NCI-H1694 treated with DMSO at 0.1 percent for 48 hours (cell line): ENCODE measurements around the gene KRTAP5-2.
"Not testable (repeated sequence)": the region's sequence is repeated elsewhere in the genome, so short reads cannot be mapped to it uniquely, and the experiment has no call there.

Source experiments
- DNase-seq: peaks from one replicate; lab custom pipeline; 2025; lab: John Stamatoyannopoulos, UW

Gene KRTAP5-2

DNA sequence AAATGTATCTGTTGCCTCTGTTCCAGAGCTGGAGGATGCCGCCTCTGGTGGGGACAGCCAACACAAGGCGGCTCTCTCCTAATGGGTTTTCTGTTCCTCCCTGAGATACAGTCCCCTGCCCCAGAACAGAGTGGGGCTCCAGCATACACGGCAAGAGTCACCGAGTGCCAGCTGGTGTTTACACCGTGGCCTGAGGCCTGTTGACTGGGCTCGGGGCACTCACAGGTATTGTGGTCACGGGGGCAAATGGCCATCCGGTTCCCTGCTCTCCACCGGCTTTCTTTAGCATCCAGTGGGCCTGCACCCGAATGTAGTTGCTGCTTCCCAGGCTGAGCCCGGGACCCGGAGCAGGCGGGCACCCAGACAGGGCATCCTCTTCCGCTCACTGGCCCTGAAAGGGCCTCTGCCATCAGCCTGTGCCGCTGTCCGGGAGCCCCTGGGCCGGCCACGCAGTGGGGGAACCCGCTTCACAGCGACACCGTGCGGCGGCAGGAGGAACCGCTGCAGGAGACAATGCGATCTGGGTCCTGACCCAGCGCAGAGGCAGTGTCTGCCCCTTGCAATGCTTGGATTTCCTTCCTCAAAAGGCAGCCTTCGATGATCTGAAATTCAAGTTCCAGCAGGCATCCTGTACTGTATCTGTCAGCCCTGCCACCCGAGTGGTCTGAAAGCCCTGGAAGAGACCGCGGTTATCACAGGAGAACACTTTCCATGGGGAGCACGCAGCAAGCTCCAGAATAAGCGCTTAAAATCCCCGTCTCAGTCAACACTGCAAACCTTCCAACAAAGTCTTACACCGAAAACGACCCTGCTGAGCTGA, 30.6 kb upstream of the KRTAP5-2 start:
- DNase-seq, result peak; percentile 8

GRCh38 chr11:1625541-1625940, 27.4 kb upstream of the KRTAP5-2 start:
- DNase-seq, result no peak

- DNase-seq, result no peak
Measured at GRCh38 chr11:1624621-1625020, 26.5 kb upstream of the KRTAP5-2 start.

GRCh38 chr11:1623716-1624115, 25.6 kb upstream of the KRTAP5-2 start:
- DNase-seq, result no peak

DNA sequence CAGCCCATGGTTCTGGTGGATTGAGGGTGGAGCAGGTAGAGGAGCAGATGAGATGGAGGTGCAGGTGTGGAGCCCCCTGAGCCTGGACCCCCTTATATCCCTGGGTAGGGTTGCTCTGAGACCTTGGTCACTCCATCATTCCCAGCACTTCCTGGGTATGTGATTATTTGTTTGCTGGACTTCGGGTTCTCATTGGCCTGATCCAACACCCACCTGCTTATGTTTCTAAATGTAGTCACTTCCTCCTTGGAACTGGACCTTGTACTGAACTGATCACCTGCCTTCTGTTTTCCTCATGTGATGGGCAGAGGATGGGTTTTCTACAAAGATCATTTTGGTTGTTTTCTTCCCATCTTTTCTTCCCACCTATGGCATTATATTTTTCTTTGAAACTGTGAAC, 24.0 kb upstream of the KRTAP5-2 start, which contains the start of gene KRTAP5-4:
Gene KRTAP5-4, minus strand, starts transcription at position 53 of the 400 bp plus-strand sequence. Its CDS starts 45 bp downstream, at position 8.
- no peak for DNase-seq

- no peak for DNase-seq
Measured at GRCh38 chr11:1619449-1619848, 21.4 kb upstream of the KRTAP5-2 start.

- DNase-seq, result no peak
Measured at GRCh38 chr11:1618231-1618630, 20.1 kb upstream of the KRTAP5-2 start.

DNA sequence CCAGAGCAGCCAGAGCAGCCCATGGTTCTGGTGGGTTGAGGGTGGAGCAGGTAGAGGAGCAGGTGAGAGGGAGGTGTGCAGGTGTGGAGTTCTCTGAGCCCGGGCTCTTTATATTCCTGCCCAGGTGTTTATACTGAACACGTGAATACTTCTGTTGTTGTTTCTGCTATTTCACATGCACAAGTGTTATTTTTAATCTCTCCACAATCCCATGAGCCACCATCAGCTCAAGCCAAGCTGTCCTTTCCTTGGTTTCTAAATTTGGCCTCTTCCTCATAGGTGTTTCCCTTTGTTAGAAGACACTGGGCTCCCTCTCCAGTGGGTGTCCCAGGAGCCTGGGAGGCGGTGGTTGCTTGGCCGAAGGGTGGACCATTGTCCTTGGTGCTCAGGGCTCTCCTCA, 10.3 kb upstream of the KRTAP5-2 start, which contains the start of gene KRTAP5-3:
Gene KRTAP5-3, minus strand, starts transcription at position 101 of the 400 bp plus-strand sequence. Its CDS starts 78 bp downstream, at position 23.
- DNase-seq, result no peak

DNA sequence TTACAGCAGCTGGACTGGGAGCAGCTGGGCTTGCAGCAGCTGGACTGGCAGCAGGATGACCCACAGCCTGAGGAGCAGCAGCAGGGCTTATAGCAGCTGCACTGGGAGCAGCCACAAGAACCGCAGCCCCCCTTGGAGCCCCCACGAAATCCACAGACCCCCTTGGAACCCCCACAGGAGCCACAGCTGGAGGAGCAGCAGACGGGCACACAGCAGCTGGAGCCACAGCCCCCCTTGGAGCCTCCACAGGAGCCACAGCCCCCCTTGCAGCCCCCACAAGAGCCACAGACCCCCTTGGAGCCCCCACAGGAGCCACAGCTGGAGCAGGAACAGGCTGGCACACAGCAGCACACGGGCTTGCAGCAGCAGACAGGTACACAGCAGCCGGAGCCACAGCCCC, 9.8 kb upstream of the KRTAP5-2 start:
- DNase-seq, result not testable (repeated sequence)

- DNase-seq, result not testable (repeated sequence)
Measured at GRCh38 chr11:1607156-1607845, 9.2 kb upstream of the KRTAP5-2 start.

DNA sequence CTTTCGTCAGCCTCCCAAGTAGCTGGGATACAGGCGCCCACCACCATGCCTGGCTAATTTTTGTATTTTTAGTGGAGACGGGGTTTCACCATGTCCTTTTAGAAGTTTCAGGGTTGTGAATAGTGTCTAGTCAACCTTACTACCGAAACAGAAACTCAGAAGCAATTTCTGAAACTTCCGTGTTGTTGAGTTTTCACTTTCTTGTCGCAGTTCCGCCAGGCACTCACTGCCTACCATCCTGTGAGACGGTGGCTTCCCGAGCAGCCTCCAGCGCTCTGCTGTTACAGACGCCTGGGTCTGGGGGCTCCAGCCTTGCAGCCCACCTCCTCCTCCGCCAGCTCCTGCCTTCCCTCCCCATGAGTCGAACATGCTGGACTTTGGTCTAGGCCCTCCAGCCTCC, 7.8 kb upstream of the KRTAP5-2 start:
- not testable (repeated sequence) for DNase-seq

GRCh38 chr11:1604711-1605110, 6.6 kb upstream of the KRTAP5-2 start:
- no peak for DNase-seq

DNA sequence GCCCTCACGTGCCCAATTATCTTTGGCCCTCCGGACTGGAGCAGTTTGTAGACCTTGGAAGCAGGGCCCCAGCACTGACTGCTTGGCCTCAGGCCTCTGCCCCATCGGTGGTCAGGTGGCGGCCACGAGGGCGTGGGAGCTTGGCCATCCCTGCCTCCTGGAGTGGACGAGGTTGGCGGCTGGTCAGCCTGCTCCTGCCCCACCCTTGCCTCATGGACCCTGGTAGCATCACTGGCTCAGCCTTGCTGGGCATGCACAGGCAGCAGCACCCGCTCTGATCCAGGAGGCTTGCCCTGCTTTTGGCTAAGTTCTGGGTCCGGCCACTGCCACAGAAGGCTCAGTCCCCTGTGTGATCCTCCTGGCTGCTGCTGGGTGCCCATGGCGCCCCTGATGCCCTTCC, 6.1 kb upstream of the KRTAP5-2 start:
- no peak for DNase-seq

- DNase-seq, result no peak
Measured at GRCh38 chr11:1603629-1604028, 5.5 kb upstream of the KRTAP5-2 start.

DNA sequence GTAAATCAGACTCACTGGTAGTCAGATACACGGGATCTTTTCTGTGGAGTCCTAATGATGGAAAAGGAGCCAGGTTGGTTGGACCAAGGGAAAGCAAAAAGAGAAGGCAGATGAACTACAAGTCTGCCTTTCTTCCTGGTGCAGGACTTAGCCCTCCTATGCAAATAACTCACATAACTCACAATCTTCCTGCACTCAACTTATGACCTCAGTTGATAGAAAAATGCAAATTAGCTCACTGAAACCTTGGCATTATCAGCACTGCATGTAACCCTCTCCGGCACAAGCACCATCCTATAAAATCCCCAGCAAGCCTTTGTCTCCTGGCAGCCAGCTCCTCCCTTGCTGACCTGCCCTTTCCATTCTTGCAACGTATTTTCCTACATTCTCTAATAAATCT, 3.6 kb upstream of the KRTAP5-2 start:
- DNase-seq, result not testable (repeated sequence)

DNA sequence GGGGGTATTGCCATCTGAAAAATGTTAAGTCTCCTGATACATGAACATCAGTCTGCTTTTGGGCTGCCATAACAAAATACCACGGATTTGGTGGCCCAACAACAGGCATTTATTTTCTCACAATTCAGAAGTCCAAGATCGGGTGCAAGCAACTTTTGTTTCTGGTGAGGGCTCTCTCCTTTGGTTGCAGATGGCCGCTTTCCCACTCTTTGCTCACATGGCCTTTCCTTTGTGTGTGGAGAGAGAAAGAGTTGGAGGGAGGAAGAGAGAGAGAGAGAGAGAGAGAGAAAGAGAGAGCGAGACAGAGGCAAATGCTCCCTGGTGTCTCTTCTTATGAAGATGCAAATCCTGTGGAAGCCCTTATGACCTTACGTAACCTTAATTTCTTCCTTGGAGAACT, 2.5 kb upstream of the KRTAP5-2 start:
- DNase-seq, result no peak

DNA sequence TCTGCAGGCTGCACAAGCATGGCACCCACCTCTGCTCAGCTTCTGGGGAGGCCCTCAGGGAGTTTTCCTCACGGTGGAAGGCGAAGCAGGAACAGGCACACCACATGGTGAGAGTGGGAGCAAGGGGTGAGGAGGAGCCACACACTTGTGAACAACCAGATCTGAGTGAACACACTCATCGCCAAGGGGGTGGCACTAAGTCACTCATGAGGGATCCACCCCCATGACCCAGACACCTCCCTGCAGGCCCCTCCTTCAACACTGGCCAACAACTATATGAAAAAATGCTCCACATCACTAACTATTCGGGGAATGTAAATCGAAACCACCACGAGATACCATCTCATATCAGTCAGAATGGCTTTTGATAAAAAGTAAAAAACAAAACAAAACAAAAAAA, 722 bp upstream of the KRTAP5-2 start:
- no peak for DNase-seq

- not testable (repeated sequence) for DNase-seq
Measured at GRCh38 chr11:1598406-1598805, 312 bp upstream of the KRTAP5-2 start.

DNA sequence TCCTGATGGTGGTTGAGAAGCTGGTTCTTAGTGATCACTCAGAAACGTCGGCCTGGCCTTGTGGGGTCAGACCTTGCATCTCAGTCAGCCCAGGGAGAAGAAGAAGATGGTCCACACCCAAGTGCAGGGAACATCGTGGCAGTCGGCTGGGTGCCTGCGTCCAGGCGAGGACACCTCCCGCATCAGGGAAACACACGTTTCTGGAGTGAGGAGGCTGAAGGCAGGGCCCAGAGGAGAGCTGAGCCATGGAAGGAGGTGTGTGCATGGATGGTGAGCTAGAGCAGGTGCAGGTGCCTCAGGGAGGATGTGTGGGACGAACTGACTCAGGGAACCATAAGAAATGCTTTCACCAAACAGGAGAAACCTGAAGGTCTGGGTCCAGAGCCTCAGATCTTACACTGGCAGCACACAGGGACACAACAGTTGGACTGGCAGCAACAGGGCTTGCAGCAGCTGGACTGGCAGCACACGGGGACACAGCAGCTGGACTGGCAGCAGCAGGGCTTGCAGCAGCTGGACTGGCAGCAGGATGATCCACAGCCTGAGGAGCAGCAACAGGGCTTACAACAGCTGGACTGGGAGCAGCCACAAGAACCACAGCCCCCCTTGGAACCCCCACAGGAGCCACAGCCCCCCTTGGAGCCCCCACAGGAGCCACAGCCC, 632 bp downstream of the KRTAP5-2 start:
- DNase-seq, result no peak

- DNase-seq, result not testable (repeated sequence)
Measured at GRCh38 chr11:1596576-1597121, 1.4 kb downstream of the KRTAP5-2 start.

GRCh38 chr11:1595994-1596575, 2.0 kb downstream of the KRTAP5-2 start:
- DNase-seq, result not testable (repeated sequence)

GRCh38 chr11:1592628-1593027, 5.5 kb downstream of the KRTAP5-2 start:
- DNase-seq, result no peak
